ENCODE results near the gene MACROH2A1.

The MACROH2A1 gene

DNA sequence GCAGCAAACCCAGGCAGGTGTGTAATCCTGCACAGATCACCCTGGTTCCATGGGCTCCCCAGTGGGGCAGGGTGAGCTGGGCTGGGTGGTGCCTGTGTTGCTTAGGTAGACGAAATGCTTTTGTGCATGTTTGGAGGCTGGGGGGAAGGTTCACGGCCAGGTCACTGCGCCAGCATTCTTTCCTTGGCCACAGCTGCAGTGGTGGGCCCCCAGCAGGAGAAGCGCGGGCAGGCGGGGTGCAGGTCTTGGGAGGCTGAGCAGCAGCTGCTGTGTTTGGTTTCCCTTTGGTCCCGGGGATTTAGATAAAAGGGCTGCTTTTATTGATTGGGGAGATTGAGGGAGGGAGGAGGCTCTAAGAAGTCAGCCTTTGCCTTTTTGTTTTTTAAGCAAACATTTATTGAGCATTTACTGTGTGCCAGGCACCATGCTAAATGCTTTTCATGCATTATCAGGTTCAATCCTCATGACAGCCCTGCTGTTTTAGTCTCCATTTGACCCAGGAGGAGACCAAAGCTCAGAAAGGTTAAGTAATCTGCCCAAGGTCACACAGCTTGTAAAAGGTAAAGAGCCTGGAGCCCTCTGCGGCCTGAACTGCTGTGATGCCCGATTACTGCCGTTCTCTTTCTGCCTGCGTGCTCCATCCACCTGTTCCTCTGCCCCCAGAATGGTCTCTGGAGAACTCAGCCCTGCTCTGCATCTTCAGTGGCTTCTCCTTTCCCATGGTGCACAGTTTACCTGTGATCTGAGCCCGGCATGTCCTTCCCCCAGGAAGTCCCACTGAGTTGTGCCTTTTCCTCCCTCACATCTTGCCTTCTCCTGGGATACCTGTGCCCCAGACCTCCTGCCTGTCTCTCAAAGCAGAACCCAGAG lies 94.4 kb downstream of the MACROH2A1 start:
- no peak for TF ChIP-seq CTCF (IDR thresholded peaks at IDR 0.05; ENCODE audit: borderline replicate concordance, control extremely low read depth, extremely low read depth, insufficient read depth, missing control alignments)
- no peak for DNase-seq (ENCODE audit: low spot score)
- in situ Hi-C loops (cut with MboI; ENCODE audit: low sequenced_read_pairs, unreplicated experiment), result no loop called here

DNA sequence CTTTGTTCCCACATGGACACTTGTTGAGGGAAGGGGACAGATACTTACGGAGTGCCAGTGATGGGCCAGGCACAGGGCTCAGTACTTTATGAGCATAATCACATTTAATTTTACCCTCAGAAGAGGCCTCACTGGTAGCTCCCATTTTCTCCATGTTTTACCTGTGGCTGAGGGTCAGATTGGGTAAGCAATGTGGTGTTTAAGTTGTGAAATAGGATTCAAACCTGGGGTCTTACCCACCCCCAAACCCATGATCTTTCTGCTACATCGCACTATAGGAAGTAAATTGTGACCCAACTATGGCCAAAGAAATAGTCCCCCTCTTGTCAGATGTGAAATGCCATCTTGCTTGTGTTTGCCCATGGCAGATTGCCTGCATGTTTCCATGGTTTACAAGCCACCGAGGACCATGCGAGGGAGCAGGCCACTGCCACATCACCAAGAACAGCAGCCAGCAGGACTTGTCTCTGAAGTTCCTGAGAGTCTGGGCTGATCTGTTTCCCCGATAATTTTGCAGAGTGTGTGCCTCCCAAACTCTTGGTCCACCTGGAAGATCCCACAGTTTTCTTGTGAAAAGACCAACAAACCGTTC lies 95.4 kb downstream of the MACROH2A1 start:
- in situ Hi-C loops (cut with MboI; ENCODE audit: low sequenced_read_pairs, unreplicated experiment), result no loop called here
- TF ChIP-seq CTCF (IDR thresholded peaks at IDR 0.05; ENCODE audit: borderline replicate concordance, control extremely low read depth, extremely low read depth, insufficient read depth, missing control alignments), result no peak
- DNase-seq (ENCODE audit: low spot score), result no peak

- in situ Hi-C loops (cut with MboI; ENCODE audit: low sequenced_read_pairs, unreplicated experiment), result no loop called here
- DNase-seq (ENCODE audit: low spot score), result no peak
- no peak for TF ChIP-seq CTCF (IDR thresholded peaks at IDR 0.05; ENCODE audit: borderline replicate concordance, control extremely low read depth, extremely low read depth, insufficient read depth, missing control alignments)
These were observed 101.9 kb downstream of the MACROH2A1 start for GRCh38 chr5:135296900-135297816.

DNA sequence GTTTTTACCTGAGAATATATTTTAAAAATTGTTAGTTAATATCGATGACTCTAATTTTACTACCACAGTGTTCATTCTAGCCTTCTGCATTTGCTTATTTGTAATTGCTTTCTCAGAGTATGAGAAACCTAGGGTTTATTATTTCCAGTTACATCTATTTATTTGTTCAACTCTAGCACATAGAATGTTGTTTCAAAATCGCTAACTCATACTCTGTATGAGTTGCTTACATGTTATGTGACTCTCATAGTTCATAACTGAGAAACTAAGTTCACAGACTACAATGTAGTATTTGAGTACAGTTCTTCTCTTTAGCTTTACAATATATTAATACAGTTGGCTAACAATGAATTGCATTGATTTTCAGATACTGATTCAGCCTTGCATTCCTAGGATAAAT lies 103.2 kb downstream of the MACROH2A1 start:
- DNase-seq (ENCODE audit: low spot score), result no peak
- TF ChIP-seq CTCF (IDR thresholded peaks at IDR 0.05; ENCODE audit: borderline replicate concordance, control extremely low read depth, extremely low read depth, insufficient read depth, missing control alignments), result no peak

DNA sequence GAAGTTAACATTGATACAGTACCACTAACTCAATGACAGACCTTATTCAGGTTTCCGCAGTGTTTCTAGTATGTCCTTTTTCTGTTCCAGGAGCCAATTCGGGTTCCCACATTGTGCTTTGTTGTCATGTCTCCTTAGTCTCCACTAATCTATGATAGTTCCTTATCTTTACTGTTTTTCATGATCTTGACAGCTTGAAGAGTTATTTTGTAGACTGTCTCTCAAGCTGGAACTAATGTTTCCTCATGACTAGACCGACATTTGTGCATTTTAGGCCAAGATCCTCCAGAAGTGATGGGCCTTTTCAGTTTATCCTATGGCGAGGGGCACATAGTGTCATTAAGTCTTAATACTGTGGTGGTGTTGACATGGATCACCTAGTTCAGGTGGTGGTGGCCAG lies 104.2 kb downstream of the MACROH2A1 start:
- DNase-seq (ENCODE audit: low spot score), result no peak
- TF ChIP-seq CTCF (IDR thresholded peaks at IDR 0.05; ENCODE audit: borderline replicate concordance, control extremely low read depth, extremely low read depth, insufficient read depth, missing control alignments), result no peak
- in situ Hi-C loops (cut with MboI; ENCODE audit: low sequenced_read_pairs, unreplicated experiment), result no loop called here

More for the DNA sequence above, 103.2 kb downstream of the MACROH2A1 start:
- in situ Hi-C loops (cut with MboI; ENCODE audit: low sequenced_read_pairs, unreplicated experiment), result no loop called here

- TF ChIP-seq CTCF (IDR thresholded peaks at IDR 0.05; ENCODE audit: borderline replicate concordance, control extremely low read depth, extremely low read depth, insufficient read depth, missing control alignments), result no peak
- in situ Hi-C loops (cut with MboI; ENCODE audit: low sequenced_read_pairs, unreplicated experiment), result no loop called here
- DNase-seq (ENCODE audit: low spot score), result no peak
These were observed 109.4 kb downstream of the MACROH2A1 start for GRCh38 chr5:135289651-135290050.

All from GM13976 (cell line).